Smooth muscle cell (in vitro differentiated cells): Measurements from ENCODE around the gene SCRN2. TPM values are rescaled to one million over a fixed set of nuclear protein-coding genes. Genes with fewer than 3 reads are reported as not detected.

Experiments
- DNase-seq: peaks from one replicate; lab custom pipeline; 2025; ENCODE audit not compliant: unreplicated experiment; lab: John Stamatoyannopoulos, UW
- H2AFZ ChIP-seq: fragments of 200-600 bp; sonication (generic); 2 replicates; pipeline ENCODE4 v1.6.0; 2016; ENCODE audit warnings: antibody characterized with exemption, low read depth, mild to moderate bottlenecking
- H3F3A ChIP-seq: fragments of 200-600 bp; sonication (generic); 2 replicates; pipeline ENCODE4 v1.6.0; 2017; ENCODE audit warnings: antibody characterized with exemption, low read depth
- H3K27ac ChIP-seq: fragments of 200-600 bp; sonication (generic); 2 replicates; pipeline ENCODE4 v1.5.1; 2016; ENCODE audit warnings: low read depth, mild to moderate bottlenecking
- H3K27me3 ChIP-seq: fragments of 200-600 bp; sonication (generic); 2 replicates; pipeline ENCODE4 v1.6.1; 2016; ENCODE audit warnings: low read depth, mild to moderate bottlenecking
- H3K36me3 ChIP-seq: fragments of 200-600 bp; sonication (generic); 2 replicates; pipeline ENCODE4 v1.5.1; 2016; ENCODE audit warnings: low read depth
- H3K4me1 ChIP-seq: fragments of 200-600 bp; sonication (generic); 2 replicates; pipeline ENCODE4 v1.5.1; 2016; ENCODE audit warnings: low read depth
- H3K4me2 ChIP-seq: fragments of 200-600 bp; sonication (generic); 2 replicates; pipeline ENCODE4 v1.6.0; 2016; ENCODE audit warnings: mild to moderate bottlenecking
- H3K4me3 ChIP-seq: fragments of 200-600 bp; sonication (generic); 2 replicates; pipeline ENCODE4 v1.5.1; 2016; ENCODE audit warnings: mild to moderate bottlenecking
- H3K79me2 ChIP-seq: fragments of 200-600 bp; sonication (generic); 2 replicates; pipeline ENCODE4 v1.6.0; 2016; ENCODE audit warnings: low read depth, mild to moderate bottlenecking
- H3K9ac ChIP-seq: fragments of 200-600 bp; sonication (generic); 2 replicates; pipeline ENCODE4 v1.6.0; 2016; ENCODE audit warnings: low read depth
- H3K9me3 ChIP-seq: fragments of 200-600 bp; sonication (generic); replicated peaks from 2 replicates; pipeline ENCODE4 v1.5.1; 2016; ENCODE audit warnings: low read depth
- H4K20me1 ChIP-seq: fragments of 200-600 bp; sonication (generic); 2 replicates; pipeline ENCODE4 v1.6.0; 2016; ENCODE audit warnings: low read depth
- WGBS: methylation state at CpG from one replicate; pipeline ENCODE4 v1.1.7; 2016; ENCODE audit warnings: low lambda C conversion rate; 5-methylcytosine and 5-hydroxymethylcytosine counted together
- polyA plus RNA-seq: library from polyadenylated mRNA; unstranded; fragments of >200 nt; fragmentation: Nextera tagmentation; extraction: Ambion mirVana; gene quantifications from 2 replicates; pipeline ENCODE4 v1.2.1, GENCODE V29; 2016
- total RNA-seq: library from RNA; depleted of rRNA; stranded (reverse); fragments of >200 nt; gene quantifications from 2 replicates; pipeline ENCODE4 v1.2.3, GENCODE V29; 2014
- TF ChIP-seq, protein P1 (sequence below): fragments of 200-600 bp; sonication (generic); IDR thresholded peaks from 2 replicates; pipeline ENCODE4 v1.5.1; 2017; ENCODE audit warnings: borderline replicate concordance, mild to moderate bottlenecking, antibody characterized with exemption; ENCODE audit not compliant: insufficient read depth, poor library complexity, severe bottlenecking

The SCRN2 gene
- total and polyA plus RNA-seq, 2 experiments from 2014 or later, result 16.0 to 49.4 TPM

DNA sequence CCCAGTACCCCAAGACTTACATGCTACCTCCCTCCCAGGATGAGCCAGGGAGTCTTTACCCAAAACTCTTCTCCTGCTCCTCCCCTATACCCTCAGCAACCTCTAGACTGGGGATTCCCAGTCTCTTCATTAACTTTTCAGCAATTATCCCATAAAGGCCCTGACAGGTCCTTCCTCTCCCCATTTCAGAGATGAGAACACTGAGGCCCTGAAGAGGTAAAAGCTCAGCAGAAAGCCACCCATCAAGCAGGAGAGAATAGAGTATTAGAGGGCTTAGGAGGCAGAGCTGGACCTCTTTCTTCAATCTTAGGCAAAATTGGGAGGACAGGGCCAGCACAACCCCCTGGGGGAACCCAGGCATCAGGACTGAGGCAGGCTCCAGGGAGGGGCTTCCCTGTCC lies 15.8 kb upstream of the SCRN2 start:
- no peak overlapping the region for H3K4me2 ChIP-seq
- no peaks in the 10 kb centered on the region for H3K79me2 ChIP-seq
- H3K9me3 ChIP-seq, result no peaks in the 10 kb centered on the region
- no peaks in the 10 kb centered on the region for H3K36me3 ChIP-seq
- H3F3A ChIP-seq, result no peaks in the 10 kb centered on the region
- H2AFZ ChIP-seq, result no peak overlapping the region
- no peak overlapping the region for H3K9ac ChIP-seq
- DNase-seq, result no peak
- TF ChIP-seq, protein P1, sequence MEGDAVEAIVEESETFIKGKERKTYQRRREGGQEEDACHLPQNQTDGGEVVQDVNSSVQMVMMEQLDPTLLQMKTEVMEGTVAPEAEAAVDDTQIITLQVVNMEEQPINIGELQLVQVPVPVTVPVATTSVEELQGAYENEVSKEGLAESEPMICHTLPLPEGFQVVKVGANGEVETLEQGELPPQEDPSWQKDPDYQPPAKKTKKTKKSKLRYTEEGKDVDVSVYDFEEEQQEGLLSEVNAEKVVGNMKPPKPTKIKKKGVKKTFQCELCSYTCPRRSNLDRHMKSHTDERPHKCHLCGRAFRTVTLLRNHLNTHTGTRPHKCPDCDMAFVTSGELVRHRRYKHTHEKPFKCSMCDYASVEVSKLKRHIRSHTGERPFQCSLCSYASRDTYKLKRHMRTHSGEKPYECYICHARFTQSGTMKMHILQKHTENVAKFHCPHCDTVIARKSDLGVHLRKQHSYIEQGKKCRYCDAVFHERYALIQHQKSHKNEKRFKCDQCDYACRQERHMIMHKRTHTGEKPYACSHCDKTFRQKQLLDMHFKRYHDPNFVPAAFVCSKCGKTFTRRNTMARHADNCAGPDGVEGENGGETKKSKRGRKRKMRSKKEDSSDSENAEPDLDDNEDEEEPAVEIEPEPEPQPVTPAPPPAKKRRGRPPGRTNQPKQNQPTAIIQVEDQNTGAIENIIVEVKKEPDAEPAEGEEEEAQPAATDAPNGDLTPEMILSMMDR, result no peak
- no peaks in the 10 kb centered on the region for H4K20me1 ChIP-seq
- no peak overlapping the region for H3K27ac ChIP-seq
- peaks cover 6% of the 10 kb centered on the region for H3K4me1 ChIP-seq
- no peaks in the 10 kb centered on the region for H3K27me3 ChIP-seq
- H3K4me3 ChIP-seq, result no peak overlapping the region

DNA sequence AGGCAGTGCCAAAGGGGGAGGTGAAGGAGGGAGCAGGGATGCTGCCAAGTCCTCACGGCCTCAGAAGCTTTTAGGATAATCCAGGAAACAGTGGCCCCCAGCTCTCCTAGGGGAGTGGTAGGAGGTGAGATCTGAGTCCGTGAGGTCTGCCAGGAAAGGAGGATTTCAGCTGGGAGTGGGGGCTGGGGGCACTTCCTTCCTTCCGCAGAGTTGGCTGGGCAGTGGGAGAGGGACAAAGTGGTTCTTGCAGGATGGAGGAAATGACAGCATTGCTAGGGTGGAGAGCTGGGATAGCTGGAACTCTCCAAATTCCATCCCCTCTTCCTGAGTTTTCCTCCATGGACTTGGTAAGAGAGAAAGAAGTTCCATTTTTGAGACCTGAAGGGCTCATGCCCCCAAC lies 14.7 kb upstream of the SCRN2 start:
- WGBS, result 45% methylated on average over 3 of the region's 3 CpGs
- no peaks in the 10 kb centered on the region for H3K9me3 ChIP-seq
- H3K27me3 ChIP-seq, result no peaks in the 10 kb centered on the region
- TF ChIP-seq, protein P1, result no peak
- H3K27ac ChIP-seq, result no peak overlapping the region
- H4K20me1 ChIP-seq, result no peaks in the 10 kb centered on the region
- no peak overlapping the region for H3K4me2 ChIP-seq
- peaks cover 11% of the 10 kb centered on the region for H3K4me1 ChIP-seq
- no peak overlapping the region for H3K4me3 ChIP-seq
- H2AFZ ChIP-seq, result no peak overlapping the region
- peaks cover under 1% of the 10 kb centered on the region for H3K79me2 ChIP-seq
- no peaks in the 10 kb centered on the region for H3K36me3 ChIP-seq
- no peak for DNase-seq
- H3F3A ChIP-seq, result no peaks in the 10 kb centered on the region
- no peak overlapping the region for H3K9ac ChIP-seq

DNA sequence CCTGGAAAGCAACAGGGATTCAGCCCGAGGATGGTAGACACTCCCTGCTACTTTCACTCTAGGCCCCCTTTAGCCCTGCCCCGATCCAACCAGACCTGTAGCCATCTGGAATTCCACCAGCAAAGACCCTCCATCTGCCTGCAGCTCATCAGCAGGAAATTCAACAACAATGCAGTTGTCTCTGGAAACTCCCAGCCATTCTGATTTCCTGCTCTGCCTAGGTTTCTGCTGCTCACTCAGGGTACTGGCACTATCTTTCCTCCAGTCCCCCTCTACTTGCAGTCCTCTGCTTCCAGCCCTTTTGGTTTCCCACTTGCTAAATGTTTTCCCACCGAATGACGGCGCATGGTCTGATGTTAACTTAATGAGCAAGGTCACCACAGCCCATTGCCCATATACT lies 12.5 kb upstream of the SCRN2 start:
- no peak for DNase-seq
- 75% methylated on average over 5 of the region's 5 CpGs for WGBS
- Histone ChIP-seq H3K27me3 (no peaks in the 10 kb centered on the region), H3K36me3 (no peaks in the 10 kb centered on the region), H3K9ac (no peak overlapping the region), H4K20me1 (peaks cover 19% of the 10 kb centered on the region), H3K79me2 (peaks cover 20% of the 10 kb centered on the region), H3F3A (peaks cover 5% of the 10 kb centered on the region), H3K4me2 (no peak overlapping the region), H3K27ac (no peak overlapping the region), H2AFZ (no peak overlapping the region), H3K4me1 (peaks cover 17% of the 10 kb centered on the region), H3K9me3 (no peaks in the 10 kb centered on the region), H3K4me3 (no peak overlapping the region)
- TF ChIP-seq, protein P1, result no peak

DNA sequence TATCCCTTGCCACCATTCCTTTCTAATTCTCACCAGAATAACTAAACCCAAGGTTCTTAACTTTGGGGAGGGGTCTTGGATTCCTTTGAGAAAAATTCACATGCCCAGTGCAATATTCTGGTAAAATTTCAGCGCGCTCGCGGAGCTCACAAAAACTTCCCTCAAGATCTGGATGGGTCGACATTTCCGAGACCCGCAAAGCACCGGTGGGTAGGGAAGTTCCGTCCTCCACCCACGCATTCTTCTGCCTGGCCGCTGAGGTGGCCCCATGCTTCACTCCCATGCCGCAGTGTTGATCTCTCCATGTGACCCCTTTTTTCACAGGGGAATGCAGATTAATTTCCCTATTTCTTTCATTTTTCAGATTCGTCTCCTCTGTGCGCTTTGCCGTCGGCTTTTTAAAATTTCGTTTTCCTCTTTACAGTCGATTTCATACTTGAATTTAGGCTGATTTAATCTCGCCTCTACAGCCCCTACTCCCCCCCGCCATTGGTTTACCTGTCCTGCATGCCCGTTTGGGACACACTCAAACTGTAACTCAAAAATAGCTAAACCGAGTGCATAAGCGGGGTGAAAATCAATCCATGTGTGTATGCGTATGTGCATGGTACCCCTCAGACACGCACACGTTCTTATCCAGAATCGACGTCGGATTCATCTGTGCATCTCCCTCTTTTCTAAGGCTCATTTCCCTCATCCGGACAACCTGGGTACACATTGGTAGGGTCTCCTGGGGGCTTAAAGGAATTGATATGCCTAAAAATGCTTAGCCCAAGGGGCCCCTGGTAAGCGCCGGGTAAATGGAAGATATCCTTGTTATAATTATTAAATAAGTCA lies 11.3 kb upstream of the SCRN2 start:
- 40% methylated on average over 32 of the region's 32 CpGs for WGBS

More for the DNA sequence above, 11.3 kb upstream of the SCRN2 start:
- Histone ChIP-seq H3K79me2 (peaks cover 33% of the 10 kb centered on the region), H3F3A (peaks cover 5% of the 10 kb centered on the region), H3K9ac (no peak overlapping the region), H3K27ac (no peak overlapping the region), H3K4me1 (peaks cover 27% of the 10 kb centered on the region), H3K36me3 (no peaks in the 10 kb centered on the region), H3K9me3 (no peaks in the 10 kb centered on the region), H3K27me3 (no peaks in the 10 kb centered on the region), H3K4me3 (no peak overlapping the region), H2AFZ (no peak overlapping the region), H4K20me1 (peaks cover 32% of the 10 kb centered on the region), H3K4me2 (peak overlapping the region; percentile 93)
- TF ChIP-seq, protein P1, result no peak
- DNase-seq, result no peak
